Activated naive CD4-positive, alpha-beta T cell treated with anti-CD3 and anti-CD28 coated beads, Interleukin-2, amount 50 U/mL, for 16 hours (primary cell): ENCODE data around the gene BAX.
"Not testable (repeated sequence)": the region's sequence is repeated elsewhere in the genome, so short reads cannot be mapped to it uniquely, and the experiment has no call there.

Experiments used
- DNase-seq: peaks from one replicate; pipeline ENCODE4 v3.0.0-alpha.2; 2020

The BAX gene

GRCh38 chr19:48954595-48955307 lies at the start of gene BAX:
Gene BAX, plus strand, starts transcription at chr19:48954875. Its CDS starts 54 bp downstream, at chr19:48954929.
- DNase-seq, result peak; percentile 94

DNA sequence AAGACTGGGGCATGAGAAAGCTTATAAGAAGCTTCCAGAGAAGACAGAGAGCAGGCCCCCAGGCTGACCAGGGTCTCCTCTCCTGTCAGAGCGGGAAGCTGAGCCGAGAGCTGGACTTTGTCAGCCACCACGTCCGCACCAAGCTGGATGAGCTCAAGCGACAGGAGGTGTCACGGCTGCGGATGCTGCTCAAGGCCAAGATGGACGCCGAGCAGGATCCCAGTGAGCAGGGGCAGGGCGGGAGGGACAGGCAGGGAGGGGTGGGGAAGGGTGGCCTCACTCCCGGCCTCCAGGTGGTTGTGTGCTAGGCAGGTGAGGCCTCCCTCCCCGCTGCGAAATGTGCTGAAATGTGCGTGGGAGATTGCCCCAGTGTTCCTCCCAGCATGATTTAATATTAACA lies 49.0 kb upstream of the BAX start:
- no peak for DNase-seq

DNA sequence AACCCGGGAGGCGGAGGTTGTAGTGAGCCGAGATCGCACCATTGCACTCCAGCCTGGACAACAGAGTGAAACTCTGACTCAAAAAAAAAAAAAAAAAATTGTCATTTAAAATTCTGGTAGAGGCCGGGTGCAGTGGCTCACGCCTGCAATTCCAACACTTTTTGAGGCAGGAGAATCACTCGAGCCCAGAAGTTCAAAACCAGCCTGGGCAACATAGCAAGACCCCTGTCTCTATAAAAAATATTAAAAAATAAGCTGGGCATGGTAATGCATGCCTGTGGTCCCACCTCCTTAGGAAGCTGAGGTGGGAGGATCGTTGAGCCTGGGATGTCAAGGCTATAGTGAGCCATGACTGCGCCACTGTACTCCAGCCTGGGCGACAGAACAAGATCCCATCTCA lies 48.4 kb upstream of the BAX start:
- no peak for DNase-seq

- no peak for DNase-seq
These were observed 47.0 kb upstream of the BAX start for GRCh38 chr19:48907671-48908070.

DNA sequence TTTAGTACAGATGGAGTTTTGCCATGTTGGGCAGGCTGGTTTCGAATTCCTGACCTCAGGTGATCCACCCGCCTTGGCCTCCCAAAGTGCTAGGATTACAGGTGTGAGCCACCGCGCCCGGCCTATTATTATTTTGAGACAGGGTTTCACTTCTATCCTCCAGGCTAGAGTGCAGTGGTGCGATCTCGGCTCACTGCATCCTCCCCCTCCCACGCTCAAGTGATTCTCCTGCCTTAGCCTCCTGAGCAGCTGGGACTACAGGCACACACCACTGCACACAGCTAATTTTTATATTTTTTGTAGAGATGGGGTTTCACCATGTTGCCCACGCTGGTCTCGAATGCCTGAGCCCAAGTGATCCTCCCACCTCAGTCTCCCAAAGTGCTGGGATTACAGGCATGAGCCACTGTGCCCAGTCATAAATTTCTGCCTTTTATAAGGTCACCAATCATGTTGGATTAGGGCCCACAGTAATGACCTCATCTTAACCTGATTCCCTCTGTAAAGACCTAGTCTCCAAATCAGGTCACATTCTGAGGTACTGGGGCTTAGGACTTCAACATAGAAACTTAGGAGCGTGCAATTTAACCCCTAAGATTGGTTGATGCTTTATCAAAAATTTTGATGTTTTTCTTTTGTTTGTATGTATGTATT lies 45.1 kb upstream of the BAX start:
- DNase-seq, result not testable (repeated sequence)

DNA sequence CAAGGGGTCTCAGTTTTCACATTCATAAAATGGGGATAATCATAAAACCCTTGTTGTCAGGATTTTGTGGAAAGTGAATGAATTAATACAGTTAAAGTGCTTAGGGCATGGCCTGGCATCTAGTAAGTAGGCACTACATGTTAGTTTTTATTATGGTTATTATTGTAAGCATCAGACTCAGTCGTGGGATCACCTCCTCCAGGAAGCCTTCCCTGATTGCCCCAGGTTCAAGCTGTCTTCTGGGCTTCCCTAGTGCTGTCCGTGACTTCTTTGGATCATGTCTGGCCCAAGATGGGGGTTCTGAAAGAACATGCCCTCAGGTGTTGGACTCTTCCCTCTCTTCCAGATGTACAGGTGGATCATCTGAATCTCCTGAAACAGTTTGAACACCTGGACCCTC lies 43.9 kb upstream of the BAX start:
- no peak for DNase-seq

- no peak for DNase-seq
These were observed 41.4 kb upstream of the BAX start for GRCh38 chr19:48913114-48913889.

DNA sequence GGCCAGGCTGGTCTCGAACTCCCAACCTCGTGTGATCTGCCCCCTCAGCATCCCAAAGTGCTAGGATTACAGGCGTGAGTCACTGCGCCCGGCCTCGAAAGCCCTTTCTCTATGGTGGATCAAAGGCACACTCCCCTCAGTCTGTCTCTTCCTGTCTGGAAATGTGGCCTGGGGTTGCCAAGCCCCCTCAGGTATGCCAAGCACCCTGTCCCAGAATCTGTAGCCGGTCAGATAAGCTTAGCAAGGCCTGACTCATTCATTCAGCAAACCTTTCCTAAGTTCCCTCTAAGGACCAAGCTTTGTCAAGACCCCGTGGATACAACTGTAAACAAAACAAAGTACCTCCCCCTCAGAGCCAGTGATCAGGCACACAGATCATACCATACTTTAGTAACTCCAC lies 40.5 kb upstream of the BAX start:
- DNase-seq, result no peak

GRCh38 chr19:48915757-48916156 lies 38.9 kb upstream of the BAX start:
- no peak for DNase-seq

- no peak for DNase-seq
These were observed 36.6 kb upstream of the BAX start for GRCh38 chr19:48918071-48918470.

- no peak for DNase-seq
These were observed 35.9 kb upstream of the BAX start for GRCh38 chr19:48918801-48919247.

DNA sequence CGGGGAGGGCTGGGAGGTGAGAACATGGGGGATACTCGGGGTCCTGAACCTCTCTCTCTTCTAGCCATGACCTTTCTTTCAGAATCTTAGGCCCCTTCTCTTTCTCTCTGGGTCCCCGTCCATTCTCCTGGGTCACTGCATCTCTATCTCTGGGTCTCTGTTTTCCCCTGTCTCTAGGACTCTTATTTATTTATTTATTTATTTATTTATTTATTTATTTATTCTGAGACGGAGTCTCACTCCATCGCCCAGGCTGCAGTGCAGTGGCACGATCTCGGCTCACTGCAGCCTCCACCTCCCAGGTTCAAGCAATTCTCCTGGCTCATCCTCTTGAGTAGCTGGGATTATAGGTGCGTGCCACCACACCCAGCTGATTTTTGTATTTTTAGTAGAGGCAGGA lies 35.4 kb upstream of the BAX start:
- DNase-seq, result not testable (repeated sequence)

- no peak for DNase-seq
These were observed 33.7 kb upstream of the BAX start for GRCh38 chr19:48920949-48921348.

- DNase-seq, result no peak
These were observed 32.8 kb upstream of the BAX start for GRCh38 chr19:48921721-48922500.

GRCh38 chr19:48922548-48923490 lies 31.9 kb upstream of the BAX start:
- DNase-seq, result no peak

GRCh38 chr19:48925240-48925843 lies 29.3 kb upstream of the BAX start:
- DNase-seq, result no peak

DNA sequence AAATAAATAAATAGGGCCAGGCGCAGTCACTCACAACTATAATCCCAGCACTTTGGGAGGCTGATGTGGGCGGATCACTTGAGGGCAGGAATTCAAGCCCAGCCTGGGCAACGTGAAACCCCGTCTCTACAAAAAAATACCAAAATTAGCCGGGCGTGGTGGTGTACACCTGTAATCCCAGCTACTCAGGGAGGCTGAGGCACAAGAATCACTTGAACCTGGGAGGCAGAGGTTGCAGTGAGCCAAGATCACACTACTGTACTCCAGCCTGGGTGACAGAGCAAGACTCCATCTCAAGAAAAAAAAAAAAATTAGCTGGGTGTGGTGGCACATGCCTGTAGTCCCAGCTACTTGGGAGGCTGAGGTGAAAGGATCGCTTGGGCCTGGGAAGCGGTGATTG lies 28.8 kb upstream of the BAX start:
- not testable (repeated sequence) for DNase-seq

DNA sequence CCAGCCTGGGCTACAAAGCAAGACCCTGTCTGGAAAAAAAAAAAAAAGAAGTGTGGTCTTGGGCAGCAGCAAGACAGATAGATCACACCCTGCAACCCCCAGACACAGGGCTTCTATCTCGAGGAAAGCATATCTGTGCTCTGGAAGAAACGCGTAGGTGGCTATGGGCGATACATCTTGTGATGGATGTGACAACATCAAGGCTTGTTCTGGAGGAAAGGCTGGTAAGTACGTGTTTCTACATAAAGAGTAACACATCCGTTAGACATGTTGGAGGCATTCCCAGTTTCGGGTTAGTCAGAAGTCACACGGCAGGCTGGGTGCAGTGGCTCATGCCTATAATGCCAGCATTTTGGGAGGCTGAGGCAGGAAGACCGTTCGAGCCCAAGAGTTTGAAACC lies 27.8 kb upstream of the BAX start:
- no peak for DNase-seq

DNA sequence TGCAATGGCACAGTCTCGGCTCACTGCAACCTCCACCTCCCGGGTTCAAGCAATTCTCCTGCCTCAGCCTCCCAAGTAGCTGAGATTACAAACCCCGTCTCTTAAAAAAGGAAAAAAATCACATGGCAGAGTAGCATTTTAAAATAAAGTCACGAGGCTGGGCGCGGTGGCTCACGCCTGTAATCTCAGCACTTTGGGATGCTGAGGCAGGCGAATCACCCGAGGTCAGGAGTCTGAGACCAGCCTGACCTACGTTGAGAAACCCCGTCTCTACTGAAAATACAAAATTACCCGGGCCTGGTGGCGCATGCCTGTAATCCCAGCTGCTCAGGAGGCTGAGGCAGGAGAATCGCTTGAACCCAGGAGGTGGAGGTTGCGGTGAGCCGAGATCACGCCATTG lies 27.0 kb upstream of the BAX start:
- not testable (repeated sequence) for DNase-seq

- no peak for DNase-seq
These were observed 26.3 kb upstream of the BAX start for GRCh38 chr19:48928164-48929025.
